ENCODE results near the gene ACAD8.

ACAD8 gene

DNA sequence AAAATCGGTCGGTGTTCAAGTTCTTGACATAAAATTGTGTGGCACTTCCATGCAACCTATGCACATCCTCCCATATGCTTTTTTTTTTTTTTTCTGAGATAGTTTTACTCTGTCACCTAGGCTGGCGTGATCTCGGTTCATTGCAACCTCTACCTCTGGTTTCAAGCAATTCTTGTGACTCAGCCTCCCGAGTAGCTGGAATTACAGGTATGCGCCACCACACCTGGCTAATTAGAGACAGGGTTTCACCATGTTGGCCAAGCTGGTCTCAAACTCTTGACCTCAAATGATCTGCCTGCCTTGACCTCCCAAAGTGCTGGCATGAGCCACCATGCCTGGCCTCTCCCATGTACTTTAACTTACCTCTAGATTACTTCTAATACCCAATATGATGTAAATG lies 37.8 kb downstream of the ACAD8 start:
- Histone ChIP-seq H3K36me3 (replicated peaks; ENCODE audit: low read depth, low read length) (no peaks in the 10 kb centered on the region), H4K20me1 (ENCODE audit: insufficient read depth, low read length) (no peaks in the 10 kb centered on the region), H3K79me2 (ENCODE audit: low read length) (no peaks in the 10 kb centered on the region), H3K27ac (ENCODE audit: low read length) (no peak overlapping the region), H3K27me3 (ENCODE audit: low read depth, low read length) (no peaks in the 10 kb centered on the region), H3K4me2 (ENCODE audit: low read length) (no peak overlapping the region), H3K4me1 (ENCODE audit: low read length) (no peaks in the 10 kb centered on the region), H3K4me3 (ENCODE audit: low read length) (no peak overlapping the region), H2AFZ (ENCODE audit: low read depth, low read length) (no peak overlapping the region), H3K9ac (ENCODE audit: low read length) (no peak overlapping the region), H3K9me3 (ENCODE audit: insufficient read depth, low read length) (no peaks in the 10 kb centered on the region)
- TF ChIP-seq EZH2phosphoT487 (IDR thresholded peaks at IDR 0.05; ENCODE audit: low read depth): no peak
- TF ChIP-seq, protein P1, sequence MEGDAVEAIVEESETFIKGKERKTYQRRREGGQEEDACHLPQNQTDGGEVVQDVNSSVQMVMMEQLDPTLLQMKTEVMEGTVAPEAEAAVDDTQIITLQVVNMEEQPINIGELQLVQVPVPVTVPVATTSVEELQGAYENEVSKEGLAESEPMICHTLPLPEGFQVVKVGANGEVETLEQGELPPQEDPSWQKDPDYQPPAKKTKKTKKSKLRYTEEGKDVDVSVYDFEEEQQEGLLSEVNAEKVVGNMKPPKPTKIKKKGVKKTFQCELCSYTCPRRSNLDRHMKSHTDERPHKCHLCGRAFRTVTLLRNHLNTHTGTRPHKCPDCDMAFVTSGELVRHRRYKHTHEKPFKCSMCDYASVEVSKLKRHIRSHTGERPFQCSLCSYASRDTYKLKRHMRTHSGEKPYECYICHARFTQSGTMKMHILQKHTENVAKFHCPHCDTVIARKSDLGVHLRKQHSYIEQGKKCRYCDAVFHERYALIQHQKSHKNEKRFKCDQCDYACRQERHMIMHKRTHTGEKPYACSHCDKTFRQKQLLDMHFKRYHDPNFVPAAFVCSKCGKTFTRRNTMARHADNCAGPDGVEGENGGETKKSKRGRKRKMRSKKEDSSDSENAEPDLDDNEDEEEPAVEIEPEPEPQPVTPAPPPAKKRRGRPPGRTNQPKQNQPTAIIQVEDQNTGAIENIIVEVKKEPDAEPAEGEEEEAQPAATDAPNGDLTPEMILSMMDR (IDR thresholded peaks at IDR 0.05; ENCODE audit: low read depth, low read length): no peak

DNA sequence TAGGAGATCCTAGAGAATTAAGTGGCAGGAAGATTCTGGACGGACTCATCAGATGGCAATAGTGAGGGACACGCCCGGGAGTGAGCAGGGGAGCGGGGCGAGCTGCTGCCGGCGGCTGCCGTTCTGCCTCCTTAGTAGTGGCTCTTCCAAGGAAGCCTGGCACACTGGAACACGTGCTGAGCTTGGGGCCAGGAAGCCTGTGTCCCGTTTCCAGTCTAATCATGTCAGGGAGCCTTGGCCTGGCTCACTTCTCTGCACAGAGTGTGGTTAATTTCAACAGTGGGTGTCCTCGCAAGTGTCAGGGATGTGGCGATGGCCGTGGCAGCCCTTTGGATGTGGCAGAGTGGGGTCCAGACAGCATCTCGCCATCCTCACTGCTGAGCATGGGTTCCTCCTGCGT lies 39.3 kb downstream of the ACAD8 start:
- H3K9ac ChIP-seq (ENCODE audit: low read length): no peak overlapping the region
- TF ChIP-seq, protein P1 (IDR thresholded peaks at IDR 0.05; ENCODE audit: low read depth, low read length): no peak
- no peak for TF ChIP-seq EZH2phosphoT487 (IDR thresholded peaks at IDR 0.05; ENCODE audit: low read depth)
- no peaks in the 10 kb centered on the region for H3K27me3 ChIP-seq (ENCODE audit: low read depth, low read length)
- H3K79me2 ChIP-seq (ENCODE audit: low read length): no peaks in the 10 kb centered on the region
- no peak overlapping the region for H3K4me3 ChIP-seq (ENCODE audit: low read length)
- no peak overlapping the region for H2AFZ ChIP-seq (ENCODE audit: low read depth, low read length)
- no peaks in the 10 kb centered on the region for H4K20me1 ChIP-seq (ENCODE audit: insufficient read depth, low read length)
- no peaks in the 10 kb centered on the region for H3K4me1 ChIP-seq (ENCODE audit: low read length)
- no peaks in the 10 kb centered on the region for H3K36me3 ChIP-seq (replicated peaks; ENCODE audit: low read depth, low read length)
- H3K27ac ChIP-seq (ENCODE audit: low read length): no peak overlapping the region
- no peaks in the 10 kb centered on the region for H3K9me3 ChIP-seq (ENCODE audit: insufficient read depth, low read length)
- no peak overlapping the region for H3K4me2 ChIP-seq (ENCODE audit: low read length)

DNA sequence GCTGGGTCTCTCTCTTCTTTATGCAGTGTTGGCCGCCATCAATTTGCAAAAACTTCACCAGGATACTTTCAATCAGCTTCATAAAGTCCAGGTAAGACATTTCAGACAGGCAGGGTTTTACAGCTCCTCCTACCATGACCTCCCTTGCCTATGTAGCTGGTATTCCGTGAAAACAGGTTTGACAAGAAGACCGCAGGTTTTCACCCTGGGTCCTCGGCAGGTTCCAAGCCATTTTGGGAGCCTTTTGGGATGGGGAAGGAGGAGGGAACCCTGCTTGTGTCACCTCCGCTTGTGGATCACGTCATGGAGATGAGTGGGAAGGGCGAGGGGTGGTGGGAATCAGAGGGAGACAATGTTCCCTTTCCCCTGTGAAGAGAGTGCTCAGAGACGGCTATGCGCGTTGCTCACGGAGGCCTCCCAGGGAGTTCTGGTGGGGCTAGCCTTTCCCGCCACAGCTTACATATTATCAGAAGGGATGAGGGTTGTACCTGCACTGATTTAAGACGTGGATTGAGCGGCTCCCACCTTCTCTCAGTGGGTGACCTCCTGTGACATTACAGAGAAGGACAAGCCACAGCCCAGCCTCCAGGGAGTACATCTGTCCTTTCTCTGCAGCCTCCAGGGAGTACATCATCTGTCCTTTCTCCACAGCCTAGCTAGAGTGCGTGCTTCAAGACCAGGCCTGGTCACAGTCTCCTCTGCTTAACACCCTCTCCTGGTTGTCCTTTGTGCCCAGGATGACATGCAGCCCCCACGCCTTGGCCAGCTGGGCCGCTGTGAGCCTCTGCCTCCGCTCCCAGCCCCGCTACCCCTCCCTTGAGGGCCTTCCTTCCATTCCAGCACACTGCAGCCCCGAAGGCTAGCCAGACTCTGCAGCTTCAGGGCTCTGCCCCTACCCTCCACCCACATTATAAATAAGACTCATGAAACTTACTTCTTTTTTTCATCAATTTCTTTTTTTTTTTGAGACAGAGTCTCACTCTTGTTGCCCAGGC lies 40.0 kb downstream of the ACAD8 start:
- H2AFZ ChIP-seq (ENCODE audit: low read depth, low read length): no peak overlapping the region
- H3K9me3 ChIP-seq (ENCODE audit: insufficient read depth, low read length): no peaks in the 10 kb centered on the region
- H3K27me3 ChIP-seq (ENCODE audit: low read depth, low read length): no peaks in the 10 kb centered on the region
- no peak overlapping the region for H3K9ac ChIP-seq (ENCODE audit: low read length)
- no peaks in the 10 kb centered on the region for H4K20me1 ChIP-seq (ENCODE audit: insufficient read depth, low read length)
- H3K36me3 ChIP-seq (replicated peaks; ENCODE audit: low read depth, low read length): no peaks in the 10 kb centered on the region
- no peak overlapping the region for H3K4me2 ChIP-seq (ENCODE audit: low read length)
- H3K79me2 ChIP-seq (ENCODE audit: low read length): no peaks in the 10 kb centered on the region
- H3K4me3 ChIP-seq (ENCODE audit: low read length): no peak overlapping the region
- TF ChIP-seq, protein P1 (IDR thresholded peaks at IDR 0.05; ENCODE audit: low read depth, low read length): no peak
- no peak for TF ChIP-seq EZH2phosphoT487 (IDR thresholded peaks at IDR 0.05; ENCODE audit: low read depth)
- no peak overlapping the region for H3K27ac ChIP-seq (ENCODE audit: low read length)
- H3K4me1 ChIP-seq (ENCODE audit: low read length): no peaks in the 10 kb centered on the region

DNA sequence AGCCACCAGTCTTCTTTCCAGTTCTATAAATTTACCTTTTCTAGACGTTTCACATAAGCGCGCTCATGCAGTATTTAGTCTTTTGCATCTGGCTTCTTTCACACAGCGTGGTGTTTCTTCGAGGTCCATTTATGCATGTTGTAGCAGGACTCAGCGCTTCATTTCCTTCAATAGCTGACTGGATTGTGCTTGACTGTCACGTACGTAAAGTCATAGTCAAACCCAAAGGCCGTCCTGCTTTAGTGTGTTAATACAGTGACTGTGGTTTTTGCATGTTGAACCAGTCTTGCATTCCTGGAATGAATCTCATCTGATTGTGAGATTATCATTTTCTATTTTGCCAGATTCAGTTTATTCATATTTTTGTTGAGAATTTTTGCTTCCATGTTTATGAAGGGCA lies 41.3 kb downstream of the ACAD8 start:
- no peaks in the 10 kb centered on the region for H3K79me2 ChIP-seq (ENCODE audit: low read length)
- H3K4me1 ChIP-seq (ENCODE audit: low read length): no peaks in the 10 kb centered on the region
- H3K36me3 ChIP-seq (replicated peaks; ENCODE audit: low read depth, low read length): no peaks in the 10 kb centered on the region
- H2AFZ ChIP-seq (ENCODE audit: low read depth, low read length): no peak overlapping the region
- TF ChIP-seq EZH2phosphoT487 (IDR thresholded peaks at IDR 0.05; ENCODE audit: low read depth): no peak
- TF ChIP-seq, protein P1 (IDR thresholded peaks at IDR 0.05; ENCODE audit: low read depth, low read length): no peak
- H3K9me3 ChIP-seq (ENCODE audit: insufficient read depth, low read length): no peaks in the 10 kb centered on the region
- H3K4me2 ChIP-seq (ENCODE audit: low read length): no peak overlapping the region
- no peak overlapping the region for H3K9ac ChIP-seq (ENCODE audit: low read length)
- no peak overlapping the region for H3K27ac ChIP-seq (ENCODE audit: low read length)
- no peaks in the 10 kb centered on the region for H4K20me1 ChIP-seq (ENCODE audit: insufficient read depth, low read length)
- no peak overlapping the region for H3K4me3 ChIP-seq (ENCODE audit: low read length)
- no peaks in the 10 kb centered on the region for H3K27me3 ChIP-seq (ENCODE audit: low read depth, low read length)
